CD4-positive, alpha-beta T cell treated with Interleukin-6 for 4 hours (primary cell): ENCODE measurements around the gene CHST1.

Experiments used
- DNase-seq: peaks from one replicate; pipeline ENCODE4 v3.0.0-alpha.2; 2020; ENCODE audit warnings: mixed read lengths

The CHST1 gene

GRCh38 chr11:45659031-45659817 is 6.2 kb downstream of the CHST1 start:
- no peak for DNase-seq

GRCh38 chr11:45658292-45658991 is 7.0 kb downstream of the CHST1 start:
- DNase-seq = no peak

DNA sequence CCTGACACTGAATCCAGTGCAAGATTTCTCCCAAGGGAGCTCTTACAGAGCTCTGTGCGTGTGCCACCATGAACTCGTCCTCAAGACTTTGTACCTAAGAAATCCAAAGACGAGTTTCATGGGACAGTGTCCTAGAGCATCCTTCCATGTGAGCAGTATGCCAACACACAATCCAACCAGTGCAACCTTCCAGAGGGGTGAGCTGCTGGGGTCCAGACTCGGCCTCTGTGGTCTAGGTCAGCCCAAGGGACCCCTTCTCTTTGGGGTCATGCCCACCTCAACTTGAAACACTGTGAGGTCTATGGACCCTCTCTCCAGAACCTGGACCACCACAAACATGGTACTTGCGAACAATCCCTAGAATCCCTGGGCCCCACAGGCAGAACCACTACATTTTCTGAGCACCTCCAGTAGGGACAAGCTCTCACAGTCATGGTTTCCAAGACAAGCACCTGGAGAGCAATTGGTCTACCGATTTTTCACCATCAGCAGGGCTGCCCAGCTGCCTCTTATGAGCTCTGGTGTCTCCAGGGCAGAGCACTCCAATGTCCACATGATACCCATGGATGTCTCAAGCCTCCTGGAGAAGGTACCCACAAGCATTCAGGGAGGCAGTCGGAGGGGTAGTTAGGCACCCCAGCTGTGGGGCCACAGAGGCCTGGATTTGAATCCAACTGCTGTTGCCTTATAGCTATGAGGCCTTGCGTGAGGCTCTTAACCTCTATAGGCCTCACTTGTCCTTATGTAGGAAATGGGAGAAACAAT is 7.7 kb downstream of the CHST1 start:
- no peak for DNase-seq

GRCh38 chr11:45655831-45656230 is 9.6 kb downstream of the CHST1 start:
- DNase-seq = no peak

DNA sequence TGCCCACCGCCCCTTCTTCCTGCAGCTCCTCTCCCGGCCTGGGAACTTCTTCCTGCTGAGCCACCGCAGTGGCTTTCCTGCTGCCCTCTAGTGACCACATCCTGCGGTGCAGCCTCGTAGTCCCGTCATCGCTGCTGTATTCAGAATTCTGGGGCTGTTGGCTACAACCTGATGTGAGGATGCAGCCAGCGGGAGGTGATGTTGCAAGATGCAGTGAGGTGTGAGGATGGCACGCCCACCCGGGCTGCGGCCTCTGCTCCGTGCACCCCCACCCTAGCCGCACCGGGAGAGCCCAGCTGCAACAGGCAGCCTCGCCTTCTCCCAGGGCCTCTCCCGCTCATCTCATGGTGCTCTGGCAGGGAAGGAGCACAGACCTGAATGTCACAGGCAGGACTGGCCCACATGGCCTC is 10.1 kb downstream of the CHST1 start:
- peak; percentile 60 for DNase-seq

- DNase-seq = no peak
Measured at GRCh38 chr11:45655012-45655283, 10.5 kb downstream of the CHST1 start.

DNA sequence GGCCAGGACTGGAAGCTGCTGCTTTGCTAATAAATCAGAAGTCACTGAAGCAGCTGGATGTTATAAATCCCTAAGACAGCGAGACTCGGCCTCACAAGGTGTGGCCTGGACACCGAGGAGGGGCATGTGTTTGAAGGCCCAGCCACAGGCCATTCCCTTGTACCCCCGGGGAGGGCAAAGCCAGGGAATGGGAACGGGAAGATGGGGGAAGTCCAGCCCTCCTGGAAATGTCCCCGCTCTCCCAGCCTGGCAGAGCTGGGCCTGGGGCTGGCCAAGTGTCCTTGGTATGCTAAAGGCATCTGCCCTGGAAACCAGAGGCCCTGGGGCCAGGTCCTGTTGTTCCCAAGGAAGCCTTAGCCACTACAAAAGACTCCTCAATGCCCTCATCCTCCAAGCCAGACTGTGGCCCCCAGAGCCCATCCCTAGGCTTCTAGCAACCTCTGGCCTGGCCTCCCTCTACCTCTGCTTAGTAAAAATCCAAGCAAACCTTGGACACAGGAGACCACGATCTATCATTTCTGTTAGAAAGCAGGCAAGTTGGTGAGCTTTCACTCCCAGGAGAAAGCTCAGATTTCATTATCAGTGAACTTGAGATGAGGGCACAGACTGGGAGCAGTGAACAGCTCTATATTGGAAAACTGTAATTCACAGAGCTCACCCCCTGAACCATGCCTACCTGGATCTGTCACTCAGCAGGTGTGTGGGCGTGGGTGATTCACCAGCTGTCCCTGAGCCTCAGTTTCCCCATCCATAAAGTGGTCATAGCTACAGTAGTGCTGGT is 11.0 kb downstream of the CHST1 start:
- DNase-seq = no peak

DNA sequence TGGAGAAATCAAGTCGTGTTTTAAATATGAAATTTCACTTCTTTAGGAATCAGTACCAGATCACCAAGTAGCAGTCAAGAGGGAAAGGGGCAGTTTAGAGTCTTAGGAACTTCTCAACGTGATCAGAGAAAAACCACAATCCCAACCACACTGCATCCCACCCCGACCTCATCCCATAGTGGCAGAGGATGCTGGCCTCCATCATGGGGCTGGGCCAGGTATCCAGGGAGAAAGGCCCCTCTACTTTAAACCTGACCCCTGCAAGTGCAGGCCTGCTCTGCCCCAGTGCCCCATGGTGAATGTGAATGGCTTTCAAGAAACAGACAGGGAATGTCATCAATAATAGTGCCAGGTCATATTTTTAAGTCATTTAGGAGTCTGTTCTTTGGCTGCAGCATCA is 12.1 kb downstream of the CHST1 start:
- DNase-seq = no peak

DNA sequence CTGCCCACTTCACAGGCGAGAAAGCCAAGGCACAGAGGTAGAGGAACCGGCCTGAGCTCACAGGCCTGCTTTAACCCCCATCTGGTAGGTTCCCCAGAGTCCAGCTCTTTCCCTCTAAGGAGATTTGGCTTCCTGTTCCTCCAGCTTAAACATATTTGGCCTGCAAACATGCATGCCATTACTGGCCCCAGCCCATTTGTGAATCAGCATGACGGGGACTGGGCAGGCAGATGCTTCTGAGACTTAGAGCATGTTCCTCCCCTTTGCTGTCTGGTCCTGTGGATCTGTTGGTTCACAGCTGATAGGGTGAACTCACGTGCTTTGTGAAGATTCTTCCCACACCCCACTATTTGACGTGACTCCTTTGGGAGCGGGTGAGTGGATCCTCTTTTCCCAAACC is 12.6 kb downstream of the CHST1 start:
- no peak for DNase-seq

DNA sequence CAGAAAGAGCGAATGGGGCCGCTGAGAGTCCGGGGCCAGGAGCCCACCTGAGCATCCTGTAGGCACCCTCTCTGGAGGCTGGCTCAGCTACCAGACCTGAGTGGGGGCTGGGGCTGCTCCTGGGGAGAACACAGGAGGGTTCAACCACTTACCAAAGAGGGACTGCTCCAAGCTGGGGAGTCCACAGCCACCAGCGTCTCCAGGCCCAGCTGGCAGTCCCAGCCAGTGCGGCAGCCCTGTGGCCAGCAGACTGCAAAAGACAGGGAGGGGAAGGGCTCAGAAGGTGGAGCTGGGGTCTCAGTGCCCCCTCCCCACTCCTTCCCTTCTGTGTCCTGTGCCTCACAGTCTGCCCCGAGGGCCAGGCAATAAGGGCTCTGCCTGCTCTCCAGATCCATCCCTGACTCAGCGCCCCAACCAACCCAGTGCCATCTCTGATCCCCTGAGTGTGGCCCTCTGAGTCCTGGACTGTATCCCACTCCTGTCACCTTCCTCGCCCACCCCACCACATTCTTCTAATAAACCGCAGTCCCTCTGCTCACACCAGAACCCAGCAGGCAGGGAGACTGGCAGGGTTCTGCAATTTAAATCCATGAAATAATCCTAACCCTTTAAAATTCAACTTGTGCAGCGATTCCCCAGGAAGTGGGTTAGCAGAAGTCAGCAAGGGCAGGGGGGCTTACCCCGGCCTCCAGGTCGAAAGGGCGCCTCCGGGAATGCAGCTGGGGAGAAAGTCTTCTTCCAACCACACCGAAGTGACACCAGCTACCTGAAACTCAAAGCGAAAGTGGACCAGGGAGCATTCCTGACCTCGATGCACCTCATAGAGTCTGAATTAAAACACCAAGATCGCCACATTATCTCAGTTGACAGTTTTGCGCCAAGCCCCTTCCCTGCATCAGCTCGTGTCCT is 13.3 kb downstream of the CHST1 start:
- no peak for DNase-seq

DNA sequence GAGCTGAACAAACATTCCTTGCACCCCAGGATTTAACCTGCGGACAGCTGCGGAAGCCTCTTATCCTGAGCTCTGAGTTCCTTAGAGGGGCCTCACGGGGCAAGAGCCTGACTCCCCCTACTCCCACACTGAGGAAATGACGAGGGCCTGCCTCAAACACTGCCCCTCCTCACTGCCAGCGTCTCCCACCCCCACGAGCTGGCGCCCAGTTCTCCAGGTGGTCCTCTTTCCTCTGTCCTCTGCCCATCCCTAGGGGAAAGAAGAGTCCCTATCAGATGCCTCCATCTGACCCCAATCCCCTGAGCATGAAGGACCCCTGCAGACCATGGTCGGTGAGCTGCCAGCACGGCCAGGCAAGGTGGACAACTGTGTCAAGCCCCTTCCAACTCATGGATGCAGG is 14.3 kb downstream of the CHST1 start:
- DNase-seq = no peak

DNA sequence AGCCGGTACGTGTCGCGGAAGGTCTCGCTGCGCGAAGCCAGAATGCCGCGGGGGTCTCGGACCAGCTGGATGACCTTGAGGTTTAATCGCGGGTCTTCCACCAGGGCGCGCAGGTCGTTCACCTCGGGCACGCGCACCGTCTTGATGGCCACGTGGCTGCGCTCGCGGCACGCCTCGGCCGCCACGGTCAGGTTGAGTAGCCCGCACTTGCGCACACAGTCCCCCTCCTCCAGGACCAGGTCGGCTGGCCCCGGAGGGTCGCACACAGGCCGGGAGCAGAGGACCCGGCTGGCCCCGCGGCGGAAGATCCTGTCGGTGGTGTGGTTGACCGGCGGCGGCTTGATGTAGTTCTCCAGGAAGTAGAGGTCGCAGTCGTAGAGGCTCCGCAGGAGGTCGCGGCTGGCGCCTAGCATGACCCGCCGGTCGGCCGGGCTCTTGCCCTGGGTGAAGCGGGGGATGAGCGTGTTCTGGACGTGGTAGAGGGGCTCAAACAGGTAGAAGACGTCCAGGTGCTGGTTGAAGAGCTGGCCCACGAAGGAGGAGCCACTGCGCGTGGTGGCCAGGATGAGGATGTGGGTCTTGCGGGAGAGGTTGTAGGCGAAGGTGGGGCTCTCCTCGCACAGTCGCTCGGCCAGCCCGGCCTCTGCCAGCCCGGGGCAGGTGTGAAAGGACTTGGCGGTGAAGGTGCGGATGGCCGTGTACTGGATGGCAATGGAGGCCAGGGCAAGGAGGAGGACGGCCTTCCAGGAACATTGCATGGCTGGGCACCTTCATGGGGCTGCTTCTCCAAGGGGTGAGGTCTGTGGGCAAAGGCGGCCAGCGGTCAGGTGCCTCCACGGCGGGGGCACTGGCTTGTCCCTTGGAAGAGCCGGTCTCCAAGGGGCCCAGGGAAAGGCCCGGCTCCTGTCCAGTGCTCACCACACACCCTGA is 15.0 kb downstream of the CHST1 start:
- no peak for DNase-seq

DNA sequence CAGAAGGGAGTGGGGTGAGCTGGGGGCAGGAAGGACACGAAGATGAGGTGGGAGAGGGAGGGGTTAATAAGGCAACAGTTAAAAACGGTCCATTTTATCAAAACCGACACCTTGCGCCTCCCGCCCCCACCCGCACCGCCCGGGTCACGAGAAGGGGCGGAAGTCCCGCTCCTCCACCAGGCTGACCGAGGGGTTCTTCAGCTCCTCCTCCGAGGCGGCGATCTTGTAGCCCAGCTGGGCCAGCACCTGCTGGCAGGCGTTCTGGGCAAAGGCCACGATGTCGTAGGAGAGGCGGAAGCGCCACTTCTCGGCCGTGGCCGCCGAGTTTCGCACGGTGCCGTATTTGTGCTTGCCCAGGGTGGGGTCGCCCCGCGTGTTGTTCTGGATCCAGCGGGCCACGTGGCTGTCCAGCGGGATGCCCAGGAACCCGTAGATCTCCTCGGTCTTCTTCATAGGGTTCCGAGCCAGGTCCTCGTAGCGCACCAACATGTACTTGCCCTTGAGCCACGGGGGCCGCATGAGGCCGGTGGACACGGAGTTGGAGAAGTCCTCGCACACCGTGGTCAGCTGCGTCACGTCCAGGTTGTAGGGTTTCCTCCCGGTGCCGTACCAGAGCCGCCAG is 15.8 kb downstream of the CHST1 start:
- no peak for DNase-seq

DNA sequence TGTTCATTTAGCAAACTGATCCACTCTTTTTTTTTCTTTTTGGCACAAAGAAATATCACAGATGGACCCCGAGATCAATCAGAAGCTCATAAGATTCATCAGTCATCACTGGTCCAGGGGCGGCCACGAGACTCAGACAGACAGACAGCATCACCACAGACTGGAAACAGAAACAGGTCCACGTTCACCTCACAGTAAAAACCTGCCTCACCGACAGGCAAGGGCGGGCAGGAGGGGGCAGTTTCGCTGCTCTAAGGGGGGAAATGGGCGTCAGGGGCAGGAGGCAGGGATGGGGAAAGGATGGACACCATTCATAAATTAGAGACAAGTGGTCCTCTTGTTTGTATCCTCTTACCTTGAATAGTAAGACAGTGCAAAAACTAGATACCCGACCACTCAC is 16.5 kb downstream of the CHST1 start:
- DNase-seq = no peak

- no peak for DNase-seq
Measured at GRCh38 chr11:45647786-45648185, 17.6 kb downstream of the CHST1 start.

GRCh38 chr11:45647329-45647728 is 18.1 kb downstream of the CHST1 start:
- no peak for DNase-seq

GRCh38 chr11:45646275-45646927 is 19.0 kb downstream of the CHST1 start:
- no peak for DNase-seq

DNA sequence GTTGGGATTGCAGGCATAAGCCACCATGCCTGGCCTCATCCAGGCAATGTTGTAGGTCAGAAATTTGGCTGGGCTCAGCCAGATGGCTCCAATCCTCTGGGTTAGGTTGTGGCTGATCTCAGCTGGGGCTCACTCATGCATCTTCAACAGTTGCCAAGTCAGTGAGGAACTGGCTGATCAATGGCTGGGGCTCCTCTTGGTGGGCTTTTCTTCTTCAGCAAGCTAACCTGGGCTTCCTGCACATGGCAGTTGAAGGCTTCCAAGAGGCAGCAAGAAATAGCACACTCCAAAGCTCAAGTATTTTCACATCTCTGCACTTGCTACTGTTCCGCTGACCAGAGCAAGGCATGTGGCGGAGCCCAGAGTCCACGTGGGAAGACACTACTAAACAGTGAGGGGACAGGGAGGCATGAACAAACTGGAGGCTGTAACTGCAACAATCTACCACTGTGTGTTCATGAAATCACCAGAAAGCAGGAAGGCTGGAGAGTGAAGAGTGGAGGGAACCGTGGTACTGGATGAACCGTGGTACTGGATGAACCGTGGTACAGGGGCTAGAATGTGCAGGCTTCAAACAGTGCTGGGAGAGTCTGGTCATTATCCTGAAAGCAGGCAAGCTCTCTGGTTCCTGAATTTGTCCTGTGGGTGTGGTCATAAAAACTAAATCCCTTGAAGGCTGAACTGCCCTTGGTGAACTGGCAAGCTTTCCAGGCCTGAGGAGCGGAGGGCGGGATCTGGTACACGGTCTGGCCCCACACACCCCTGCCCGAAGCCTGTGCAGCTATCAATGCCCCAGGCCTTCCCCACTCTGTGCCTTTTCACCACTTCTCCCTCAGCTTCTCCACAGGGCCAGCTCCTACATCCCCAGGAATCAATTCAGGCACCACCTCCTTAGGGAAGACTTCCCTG is 20.2 kb downstream of the CHST1 start:
- no peak for DNase-seq
